ENCODE measurements around the gene SLC16A11. TPM values are rescaled to one million over a fixed set of nuclear protein-coding genes. Genes with fewer than 3 reads are reported as not detected.

The SLC16A11 gene
- total RNA-seq, 1 donor from 2014 or later: 3.9 TPM

DNA sequence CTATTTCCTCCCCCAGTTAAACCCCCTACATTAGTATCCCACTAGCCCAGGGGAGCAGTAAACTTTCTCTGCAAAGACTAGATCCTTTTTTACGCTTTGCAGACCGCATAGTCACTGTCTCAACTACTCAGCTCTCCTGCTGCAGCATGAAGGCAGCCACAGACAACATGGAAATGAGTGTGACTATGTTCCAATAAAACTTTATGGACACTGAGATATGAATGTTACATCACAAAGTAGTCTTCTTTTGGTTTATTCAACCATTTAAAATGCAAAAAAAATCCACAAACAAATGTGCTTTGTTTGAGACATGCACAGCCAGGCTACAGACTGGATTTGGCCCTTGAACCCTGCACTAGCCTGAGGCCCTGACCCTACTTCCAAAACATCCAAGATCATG lies 33.4 kb downstream of the SLC16A11 start:
- H3K27ac Mint-ChIP-seq: peak overlapping the region; percentile 42
- TF ChIP-seq, protein P1, sequence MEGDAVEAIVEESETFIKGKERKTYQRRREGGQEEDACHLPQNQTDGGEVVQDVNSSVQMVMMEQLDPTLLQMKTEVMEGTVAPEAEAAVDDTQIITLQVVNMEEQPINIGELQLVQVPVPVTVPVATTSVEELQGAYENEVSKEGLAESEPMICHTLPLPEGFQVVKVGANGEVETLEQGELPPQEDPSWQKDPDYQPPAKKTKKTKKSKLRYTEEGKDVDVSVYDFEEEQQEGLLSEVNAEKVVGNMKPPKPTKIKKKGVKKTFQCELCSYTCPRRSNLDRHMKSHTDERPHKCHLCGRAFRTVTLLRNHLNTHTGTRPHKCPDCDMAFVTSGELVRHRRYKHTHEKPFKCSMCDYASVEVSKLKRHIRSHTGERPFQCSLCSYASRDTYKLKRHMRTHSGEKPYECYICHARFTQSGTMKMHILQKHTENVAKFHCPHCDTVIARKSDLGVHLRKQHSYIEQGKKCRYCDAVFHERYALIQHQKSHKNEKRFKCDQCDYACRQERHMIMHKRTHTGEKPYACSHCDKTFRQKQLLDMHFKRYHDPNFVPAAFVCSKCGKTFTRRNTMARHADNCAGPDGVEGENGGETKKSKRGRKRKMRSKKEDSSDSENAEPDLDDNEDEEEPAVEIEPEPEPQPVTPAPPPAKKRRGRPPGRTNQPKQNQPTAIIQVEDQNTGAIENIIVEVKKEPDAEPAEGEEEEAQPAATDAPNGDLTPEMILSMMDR (conservative IDR thresholded peaks at IDR 0.05): no peak
- H3K27me3 Mint-ChIP-seq: no peaks in the 10 kb centered on the region
- no peaks in the 10 kb centered on the region for H3K9me3 Mint-ChIP-seq
- no peak for DNase-seq (ENCODE audit: extremely low spot score, unreplicated experiment)
- H3K4me1 Mint-ChIP-seq (ENCODE audit: unreplicated experiment): peaks cover 33% of the 10 kb centered on the region
- H3K36me3 Mint-ChIP-seq: peaks cover 3% of the 10 kb centered on the region
- H3K4me3 Mint-ChIP-seq: peak overlapping the region; percentile 69

DNA sequence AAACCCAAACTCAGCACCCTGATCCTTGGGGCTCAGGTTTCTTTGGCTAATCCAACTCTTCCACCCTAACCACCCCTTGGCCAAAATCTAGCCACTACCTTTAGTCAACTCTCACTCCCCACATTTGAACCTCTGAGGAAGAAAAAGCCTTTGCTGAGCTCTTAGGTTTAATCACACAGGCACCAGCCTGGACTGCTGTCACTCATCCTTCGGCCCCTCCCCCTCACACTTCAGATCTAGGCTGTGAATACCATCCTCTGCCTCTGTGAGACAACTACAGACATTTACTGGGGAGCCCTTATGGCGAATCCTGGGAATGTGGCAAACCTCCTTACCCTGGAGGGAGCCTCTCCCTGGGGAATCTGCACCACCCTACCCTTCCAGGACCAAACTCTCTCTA lies 36.7 kb downstream of the SLC16A11 start:
- Mint-ChIP-seq H3K4me3 (no peak overlapping the region), H3K27me3 (no peaks in the 10 kb centered on the region), H3K36me3 (peaks cover 11% of the 10 kb centered on the region), H3K9me3 (no peaks in the 10 kb centered on the region), H3K27ac (no peak overlapping the region), H3K4me1 (ENCODE audit: unreplicated experiment) (peaks cover 22% of the 10 kb centered on the region)
- TF ChIP-seq, protein P1 (conservative IDR thresholded peaks at IDR 0.05): no peak
- no peak for DNase-seq (ENCODE audit: extremely low spot score, unreplicated experiment)

DNA sequence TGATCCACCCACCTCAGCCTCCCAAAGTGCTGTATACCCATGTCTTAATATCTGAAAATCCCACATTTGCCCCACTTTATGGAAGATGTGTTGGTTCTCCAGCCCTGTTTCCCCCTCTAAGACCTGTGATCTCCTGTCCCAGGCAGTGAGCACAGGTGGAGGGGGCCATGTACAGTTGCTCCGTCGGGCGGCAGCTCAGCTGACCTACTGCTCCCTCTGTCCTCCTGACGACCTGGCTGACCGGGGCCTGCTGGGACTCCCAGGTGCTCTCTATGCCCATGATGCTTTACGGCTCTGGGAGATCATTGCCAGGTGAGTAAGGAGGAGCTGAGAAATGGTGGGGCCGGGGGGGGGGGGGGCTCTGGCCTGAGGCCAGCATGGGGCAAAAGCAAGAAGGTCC lies 38.2 kb downstream of the SLC16A11 start:
- TF ChIP-seq, protein P1 (conservative IDR thresholded peaks at IDR 0.05): no peak
- Mint-ChIP-seq H3K27me3 (no peaks in the 10 kb centered on the region), H3K27ac (no peak overlapping the region), H3K36me3 (peaks cover 21% of the 10 kb centered on the region), H3K4me1 (ENCODE audit: unreplicated experiment) (peaks cover 11% of the 10 kb centered on the region), H3K4me3 (no peak overlapping the region), H3K9me3 (no peaks in the 10 kb centered on the region)
- no peak for DNase-seq (ENCODE audit: extremely low spot score, unreplicated experiment)

DNA sequence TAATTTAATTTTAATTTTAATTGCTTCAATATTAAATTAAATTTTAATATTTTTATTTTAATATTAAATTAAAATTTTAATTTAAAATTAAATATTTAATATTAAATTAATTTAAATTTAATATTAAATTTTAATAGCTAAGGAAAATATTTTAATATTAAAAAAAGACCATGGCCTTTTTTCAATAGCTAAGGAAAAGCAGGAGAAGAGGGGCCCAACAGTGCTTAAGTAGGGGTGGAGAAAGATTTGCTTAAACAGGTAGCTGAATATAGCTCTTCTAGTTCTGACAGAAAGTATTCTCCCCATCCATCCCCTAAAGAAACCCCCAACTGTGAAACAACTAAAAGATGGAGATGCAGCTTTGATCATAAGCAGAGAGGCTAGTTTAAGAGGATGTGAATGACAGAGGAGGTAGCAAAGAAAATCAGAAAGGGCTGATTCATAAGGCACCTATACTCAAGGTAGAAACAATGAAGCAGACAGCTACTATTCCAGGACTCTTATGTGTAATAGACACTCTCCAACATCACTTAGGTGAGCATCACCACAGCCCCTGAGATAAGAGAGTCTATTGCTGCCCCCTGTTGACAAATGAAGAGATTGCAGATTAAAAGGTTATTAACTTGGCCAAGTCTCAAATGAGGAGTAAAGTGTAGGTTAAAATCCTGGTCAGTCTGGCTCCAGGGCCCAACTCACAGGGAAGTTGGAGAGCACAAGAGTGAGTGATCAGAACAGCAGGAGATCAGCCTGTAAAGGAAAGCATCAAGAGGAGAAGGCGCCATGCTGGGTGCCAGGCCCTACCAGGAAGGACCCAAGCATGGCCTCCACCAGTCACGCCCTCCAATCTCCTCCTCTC lies 39.3 kb downstream of the SLC16A11 start:
- DNase-seq (ENCODE audit: extremely low spot score, unreplicated experiment): no peak
- H3K4me1 Mint-ChIP-seq (ENCODE audit: unreplicated experiment): peaks cover 6% of the 10 kb centered on the region
- H3K9me3 Mint-ChIP-seq: no peaks in the 10 kb centered on the region
- H3K4me3 Mint-ChIP-seq: peak overlapping the region; percentile 23
- H3K27ac Mint-ChIP-seq: peak overlapping the region; percentile 50
- H3K27me3 Mint-ChIP-seq: no peaks in the 10 kb centered on the region
- TF ChIP-seq, protein P1 (conservative IDR thresholded peaks at IDR 0.05): peak; percentile 88
- H3K36me3 Mint-ChIP-seq: peaks cover 26% of the 10 kb centered on the region

DNA sequence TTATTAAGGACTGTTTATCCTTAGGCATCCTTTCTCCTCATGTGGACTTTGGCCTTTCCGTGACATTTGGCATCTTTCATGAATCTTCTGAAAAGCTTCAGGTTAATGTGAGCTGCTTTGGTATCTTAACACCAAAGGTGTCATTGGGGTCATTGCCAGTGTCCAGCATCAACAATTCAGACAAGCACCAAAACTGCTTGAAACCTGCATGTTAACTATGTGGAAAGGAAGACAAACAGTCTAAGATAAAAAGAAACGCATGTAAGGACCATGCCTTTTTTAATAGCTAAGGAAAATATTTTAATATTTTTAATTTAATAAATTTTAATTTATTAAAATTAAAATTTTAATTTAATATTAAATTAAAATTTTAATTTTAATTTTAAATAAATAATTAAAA lies 40.1 kb downstream of the SLC16A11 start:
- Mint-ChIP-seq H3K9me3 (no peaks in the 10 kb centered on the region), H3K27ac (no peak overlapping the region), H3K4me3 (no peak overlapping the region), H3K4me1 (ENCODE audit: unreplicated experiment) (peaks cover 6% of the 10 kb centered on the region), H3K27me3 (no peaks in the 10 kb centered on the region), H3K36me3 (peaks cover 30% of the 10 kb centered on the region)
- TF ChIP-seq, protein P1 (conservative IDR thresholded peaks at IDR 0.05): no peak
- no peak for DNase-seq (ENCODE audit: extremely low spot score, unreplicated experiment)

Measured in type B pancreatic cell (in vitro differentiated cells).